SK-N-SH (cell line): ENCODE measurements around the gene ALDH18A1.

Experiments used
- CTCF ChIP-seq: fragments of 200-600 bp; sonication (generic); IDR thresholded peaks from 2 replicates; pipeline ENCODE4 v1.6.1; 2017; ENCODE audit warnings: antibody characterized with exemption, mild to moderate bottlenecking, moderate library complexity
- EP300 ChIP-seq, 2 experiments: IDR thresholded peaks; 2 replicates each; pipeline versions ENCODE4 v1.4.0 to v1.6.1; 2012; ENCODE audit warnings: borderline replicate concordance in 1 of 2, low read depth in 1 of 2, low read length in 1 of 2
- EZH2phosphoT487 ChIP-seq: fragments of 200-600 bp; sonication (generic); IDR thresholded peaks from 2 replicates; pipeline ENCODE4 v1.6.1; 2017; ENCODE audit warnings: low read depth, mixed run types, mild to moderate bottlenecking, antibody characterized with exemption, moderate library complexity, borderline replicate concordance
- GATA2 ChIP-seq: sonication (generic); formaldehyde crosslinking; IDR thresholded peaks from 2 replicates; pipeline ENCODE4 v1.5.0; 2020; ENCODE audit warnings: mild to moderate bottlenecking, missing genetic modification reagents
- MAX ChIP-seq: IDR thresholded peaks from 2 replicates; pipeline ENCODE4 v1.4.0; 2012; ENCODE audit warnings: low read depth
- RAD21 ChIP-seq: IDR thresholded peaks from 2 replicates; pipeline ENCODE4 v1.6.1; 2012; ENCODE audit warnings: mild to moderate bottlenecking, low read length
- REST ChIP-seq: IDR thresholded peaks from 2 replicates; pipeline ENCODE4 v1.6.1; 2012; ENCODE audit warnings: mild to moderate bottlenecking, low read depth, low read length, moderate library complexity
- SMC3 ChIP-seq: IDR thresholded peaks from 2 replicates; pipeline ENCODE4 v1.6.1; 2012; ENCODE audit warnings: low read depth, low read length, improper control_type of control experiment
- TAF1 ChIP-seq: IDR thresholded peaks from 2 replicates; pipeline ENCODE4 v1.6.1; 2012; ENCODE audit warnings: low read depth, mild to moderate bottlenecking, low read length, moderate library complexity, borderline replicate concordance
- TEAD4 ChIP-seq: IDR thresholded peaks from 2 replicates; pipeline ENCODE4 v1.4.0; 2012; ENCODE audit warnings: mild to moderate bottlenecking, borderline replicate concordance; ENCODE audit not compliant: insufficient read depth
- USF1 ChIP-seq: IDR thresholded peaks from 2 replicates; pipeline ENCODE4 v1.4.0; 2012; ENCODE audit warnings: low read depth, borderline replicate concordance
- USF2 ChIP-seq: fragments of 150-350 bp; IDR thresholded peaks from 2 replicates; pipeline ENCODE4 v1.6.1; 2017; ENCODE audit warnings: antibody characterized with exemption, low read length, low read depth, borderline replicate concordance
- YY1 ChIP-seq: IDR thresholded peaks from 2 replicates; pipeline ENCODE4 v1.4.0; 2012; ENCODE audit warnings: low read depth, mild to moderate bottlenecking

GRCh38 chr10:95566136-95566535, 90.4 kb downstream of the ALDH18A1 start:
- TF ChIP-seq EZH2phosphoT487 (no peak), EP300 (IDR thresholded peaks at IDR 0.05; ENCODE audit: borderline replicate concordance in 1 of 2, low read depth in 1 of 2, low read length in 1 of 2) (no peak), YY1 (no peak), MAX (no peak), CTCF (no peak), TEAD4 (no peak), GATA2 (CRISPR knock-in tag) (no peak), RAD21 (no peak), USF1 (no peak), TAF1 (no peak), REST (no peak), USF2 (no peak), SMC3 (no peak)
